Skin of body (tissue), 2 donors: Measurements from ENCODE around the gene CCL1. TPM values are rescaled to one million over a fixed set of nuclear protein-coding genes. Genes with fewer than 3 reads are reported as not detected.

Experiments used
- DNase-seq: peaks from one replicate; lab custom pipeline; 2025; lab: John Stamatoyannopoulos, UW
- total RNA-seq: library from RNA; depleted of rRNA; stranded (reverse); fragments of >200 nt; gene quantifications from one replicate; pipeline ENCODE4 v1.2.3, GENCODE V29; 2014

Gene CCL1
- total RNA-seq, 1 donor from 2014 or later, result not detected

GRCh38 chr17:34360601-34361270 is 2.3 kb downstream of the CCL1 start:
- DNase-seq, result no peak

GRCh38 chr17:34358631-34359030 is 4.4 kb downstream of the CCL1 start:
- no peak for DNase-seq

- no peak for DNase-seq
These were observed 5.6 kb downstream of the CCL1 start for GRCh38 chr17:34357398-34357797.

GRCh38 chr17:34356194-34356593 is 6.8 kb downstream of the CCL1 start, which contains the start of gene CCL13:
CCL13 (plus strand) TSS chr17:34356480; CDS start chr17:34356527, 47 bp downstream.
- DNase-seq, result no peak

- no peak for DNase-seq
These were observed 8.4 kb downstream of the CCL1 start for GRCh38 chr17:34354637-34355036.

- no peak for DNase-seq
These were observed 10.8 kb downstream of the CCL1 start for GRCh38 chr17:34352191-34352590.

- no peak for DNase-seq
These were observed 11.9 kb downstream of the CCL1 start for GRCh38 chr17:34351096-34351495.

GRCh38 chr17:34349751-34350150 is 13.3 kb downstream of the CCL1 start:
- no peak for DNase-seq

- DNase-seq, result no peak
These were observed 16.0 kb downstream of the CCL1 start for GRCh38 chr17:34347063-34347462.

GRCh38 chr17:34341916-34342315 is 21.1 kb downstream of the CCL1 start:
- no peak for DNase-seq

GRCh38 chr17:34339138-34339770 is 23.8 kb downstream of the CCL1 start:
- no peak for DNase-seq

GRCh38 chr17:34337701-34338100 is 25.3 kb downstream of the CCL1 start:
- no peak for DNase-seq

- DNase-seq, result peak; percentile 75
These were observed 35.5 kb downstream of the CCL1 start for GRCh38 chr17:34327580-34327979.

- DNase-seq, result no peak
These were observed 41.1 kb downstream of the CCL1 start for GRCh38 chr17:34321964-34322363.

GRCh38 chr17:34319039-34319483 is 44.0 kb downstream of the CCL1 start, which contains the start of gene CCL8:
CCL8 (plus strand) TSS chr17:34319435; CDS start chr17:34319502, 67 bp downstream.
- DNase-seq, result peak; percentile 10

- no peak for DNase-seq
These were observed 44.6 kb downstream of the CCL1 start for GRCh38 chr17:34318474-34318873.

- DNase-seq, result no peak
These were observed 48.8 kb downstream of the CCL1 start for GRCh38 chr17:34314279-34314678.

- DNase-seq, result no peak
These were observed 49.9 kb downstream of the CCL1 start for GRCh38 chr17:34313164-34313563.

- no peak for DNase-seq
These were observed 51.0 kb downstream of the CCL1 start for GRCh38 chr17:34312080-34312479.

GRCh38 chr17:34311291-34311690 is 51.7 kb downstream of the CCL1 start:
- no peak for DNase-seq
